ENCODE data around the gene SLC34A1. TPM values are rescaled to one million over a fixed set of nuclear protein-coding genes. Genes with fewer than 3 reads are reported as not detected.
"Not testable (repeated sequence)": the region's sequence is repeated elsewhere in the genome, so short reads cannot be mapped to it uniquely, and the experiment has no call there.

SLC34A1 gene
- total RNA-seq, 1 experiment from 2014 or later: not detected

DNA sequence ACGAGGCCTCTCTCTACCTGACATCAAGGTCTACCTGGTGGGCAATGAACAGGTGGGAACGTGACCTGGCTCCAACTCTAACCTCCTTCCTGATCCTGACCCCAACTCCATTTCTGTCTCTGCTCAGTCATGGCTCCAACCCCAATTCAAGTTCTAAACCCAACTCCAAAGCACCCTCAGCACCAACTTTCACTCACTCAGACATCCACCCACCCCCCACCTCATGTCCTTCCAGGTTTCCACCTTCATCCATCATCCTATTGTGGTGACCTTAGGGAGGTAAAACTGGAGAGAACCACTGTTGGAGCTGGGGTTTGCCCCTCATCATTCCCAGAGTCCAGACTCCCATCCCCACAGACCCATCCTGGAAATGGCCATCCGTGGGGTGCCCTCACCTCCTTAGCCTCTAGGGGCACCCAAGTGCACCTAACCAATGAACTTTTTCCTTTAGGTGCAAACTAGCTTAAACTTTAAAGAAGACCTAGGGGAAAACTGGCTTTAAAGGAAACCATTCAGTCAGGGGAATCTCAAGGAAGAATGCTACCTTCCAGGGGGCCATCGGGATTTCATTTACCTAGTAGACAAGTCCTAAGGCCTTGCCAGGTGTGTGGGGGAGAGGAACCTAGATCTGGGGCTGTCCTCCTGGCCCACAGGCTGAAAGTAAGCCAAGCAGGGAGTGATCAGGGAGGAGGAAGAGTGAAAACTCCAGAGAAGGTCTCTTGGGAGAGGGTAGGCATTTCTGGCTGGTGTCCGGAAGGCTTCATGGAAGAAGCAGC lies 15.2 kb upstream of the SLC34A1 start:
- Histone ChIP-seq H3K9me3 (replicated peaks) (no peaks in the 10 kb centered on the region), H3K27me3 (no peaks in the 10 kb centered on the region; the same call in 1 of the 2 replicates)

DNA sequence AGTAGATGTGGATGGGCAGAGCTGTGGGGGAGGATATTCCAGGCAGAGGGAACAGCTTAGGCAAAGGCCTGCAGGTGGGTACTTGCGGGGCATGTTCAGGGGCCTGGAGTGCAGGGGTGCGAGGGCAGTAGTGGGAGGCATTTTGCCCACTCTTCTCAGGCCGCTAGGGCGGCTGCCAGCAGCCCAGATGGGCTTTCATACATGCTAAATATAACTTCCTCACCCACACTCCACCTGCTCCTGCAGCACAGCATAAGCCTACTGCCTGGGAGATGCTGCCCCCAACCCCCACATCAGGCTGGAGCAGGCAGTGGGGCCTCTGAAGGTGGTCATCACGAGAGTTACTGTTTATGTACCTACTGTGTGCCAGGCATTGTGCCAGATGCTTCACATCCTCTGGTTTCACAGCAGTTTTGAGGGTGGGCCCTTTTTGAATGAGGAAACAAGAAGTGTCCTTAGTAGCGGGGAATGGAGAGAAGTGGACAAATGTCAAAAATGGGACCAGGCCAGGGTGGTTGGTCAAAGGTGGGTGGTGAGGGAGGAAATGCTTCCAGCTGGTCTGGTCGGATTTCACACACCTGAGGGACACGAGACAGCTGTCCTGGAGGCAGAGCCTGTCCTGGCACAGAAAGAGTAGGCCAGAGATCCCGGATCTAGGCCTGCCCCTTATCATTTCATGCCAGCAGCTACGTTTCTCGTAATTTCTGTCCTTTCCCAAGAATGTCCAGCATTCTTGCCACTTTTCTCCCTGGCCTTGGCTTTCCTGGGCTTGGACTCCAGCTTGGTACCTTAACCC lies 14.4 kb upstream of the SLC34A1 start:
- H3K4me1 ChIP-seq: peaks cover 12% of the 10 kb centered on the region; the same call in 1 of the 2 replicates
- DNase-seq: no peak
- H3K36me3 ChIP-seq: no peaks in the 10 kb centered on the region
- no peak overlapping the region for H3K27ac ChIP-seq
- H3K27me3 ChIP-seq: 0 out of 2 replicates have a peak, but pooled peaks cover 1% of the 10 kb centered on the region
- H3K9me3 ChIP-seq (replicated peaks): no peaks in the 10 kb centered on the region
- no peak overlapping the region for H3K4me3 ChIP-seq

More for the DNA sequence above, 15.2 kb upstream of the SLC34A1 start:
- Histone ChIP-seq H3K27ac (no peak overlapping the region), H3K4me3 (no peak overlapping the region), H3K4me1 (peaks cover 12% of the 10 kb centered on the region; the same call in 1 of the 2 replicates), H3K36me3 (no peaks in the 10 kb centered on the region)
- DNase-seq: peak; percentile 32 to 60

DNA sequence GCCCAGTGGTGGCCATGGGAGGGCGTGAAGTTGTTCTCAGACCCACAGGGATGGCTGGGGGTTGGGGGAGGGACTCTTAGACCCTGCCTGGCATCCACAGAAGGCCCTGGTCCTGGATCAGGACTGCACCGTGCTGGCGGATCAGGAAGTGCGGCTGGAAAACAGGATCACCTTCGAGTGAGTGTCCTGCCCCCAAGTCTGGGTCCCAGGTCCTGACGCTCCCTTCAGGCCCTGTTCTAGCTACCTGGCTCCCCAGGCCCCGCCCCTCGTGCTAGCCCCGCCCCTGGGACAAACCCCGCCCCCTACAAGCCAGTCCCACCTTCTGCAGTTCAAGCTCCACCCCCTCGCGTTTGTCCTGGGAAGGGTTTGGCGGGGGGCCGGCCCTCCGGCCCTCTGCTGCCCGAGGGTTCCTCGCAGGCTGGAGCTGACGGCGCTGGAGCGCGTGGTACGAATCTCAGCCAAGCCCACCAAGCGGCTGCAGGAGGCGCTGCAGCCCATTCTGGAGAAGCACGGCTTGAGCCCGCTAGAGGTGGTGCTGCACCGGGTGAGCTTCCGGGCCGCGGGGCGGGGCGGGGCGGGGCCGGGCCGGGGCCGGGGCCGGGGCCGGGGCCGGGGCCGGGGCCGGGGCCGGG lies 13.6 kb upstream of the SLC34A1 start:
- H3K4me1 ChIP-seq: peaks cover 12% of the 10 kb centered on the region; the same call in 1 of the 2 replicates

DNA sequence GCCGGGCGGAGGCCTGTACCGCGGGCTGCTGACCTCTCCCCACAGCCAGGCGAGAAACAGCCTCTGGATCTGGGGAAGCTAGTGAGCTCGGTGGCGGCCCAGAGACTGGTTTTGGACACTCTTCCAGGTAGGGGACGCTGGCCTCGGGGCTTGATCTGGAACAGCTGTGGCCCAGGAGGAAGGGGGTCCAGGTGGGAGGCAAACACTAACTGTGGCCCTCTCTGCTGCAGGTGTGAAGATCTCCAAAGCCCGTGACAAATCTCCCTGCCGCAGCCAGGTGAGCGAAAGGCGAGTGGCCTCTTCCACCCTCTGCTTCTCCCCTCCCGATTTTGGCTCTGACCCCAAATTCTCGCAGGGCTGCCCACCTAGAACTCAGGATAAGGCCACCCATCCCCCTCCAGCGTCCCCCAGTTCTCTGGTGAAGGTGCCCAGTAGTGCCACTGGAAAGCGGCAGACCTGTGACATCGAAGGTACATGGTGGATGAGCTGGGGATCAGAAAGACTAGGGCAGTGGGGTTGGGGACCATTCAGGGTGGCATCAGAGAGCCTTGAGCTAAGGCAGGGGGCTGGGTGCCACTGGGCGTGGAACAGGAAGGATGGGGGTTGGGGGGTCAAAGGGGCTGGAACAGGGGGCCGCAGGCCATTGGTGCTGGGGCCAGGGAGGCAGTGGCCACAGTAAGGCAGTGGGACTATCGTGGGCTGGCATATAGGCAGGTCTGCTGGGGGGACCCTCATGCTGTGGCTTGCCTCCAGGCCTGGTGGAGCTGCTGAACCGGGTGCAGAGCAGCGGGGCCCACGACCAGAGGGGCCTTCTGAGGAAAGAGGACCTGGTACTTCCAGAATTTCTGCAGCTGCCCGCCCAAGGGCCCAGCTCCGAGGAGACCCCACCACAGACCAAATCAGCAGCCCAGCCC lies 12.9 kb upstream of the SLC34A1 start:
- Histone ChIP-seq H3K36me3 (no peaks in the 10 kb centered on the region), H3K9me3 (replicated peaks) (no peaks in the 10 kb centered on the region), H3K4me3 (peak overlapping the region; percentile 57), H3K27ac (no peak overlapping the region), H3K27me3 (0 out of 2 replicates have a peak, but pooled peaks cover 3% of the 10 kb centered on the region), H3K4me1 (peaks cover 8% of the 10 kb centered on the region; the same call in 1 of the 2 replicates)
- DNase-seq: no peak

More for the DNA sequence above, 13.6 kb upstream of the SLC34A1 start:
- Histone ChIP-seq H3K27me3 (0 out of 2 replicates have a peak, but pooled peaks cover 3% of the 10 kb centered on the region), H3K4me3 (peak overlapping the region; percentile 57), H3K27ac (no peak overlapping the region), H3K9me3 (replicated peaks) (no peaks in the 10 kb centered on the region), H3K36me3 (no peaks in the 10 kb centered on the region)
- peak; percentile 90 to 91 for DNase-seq

DNA sequence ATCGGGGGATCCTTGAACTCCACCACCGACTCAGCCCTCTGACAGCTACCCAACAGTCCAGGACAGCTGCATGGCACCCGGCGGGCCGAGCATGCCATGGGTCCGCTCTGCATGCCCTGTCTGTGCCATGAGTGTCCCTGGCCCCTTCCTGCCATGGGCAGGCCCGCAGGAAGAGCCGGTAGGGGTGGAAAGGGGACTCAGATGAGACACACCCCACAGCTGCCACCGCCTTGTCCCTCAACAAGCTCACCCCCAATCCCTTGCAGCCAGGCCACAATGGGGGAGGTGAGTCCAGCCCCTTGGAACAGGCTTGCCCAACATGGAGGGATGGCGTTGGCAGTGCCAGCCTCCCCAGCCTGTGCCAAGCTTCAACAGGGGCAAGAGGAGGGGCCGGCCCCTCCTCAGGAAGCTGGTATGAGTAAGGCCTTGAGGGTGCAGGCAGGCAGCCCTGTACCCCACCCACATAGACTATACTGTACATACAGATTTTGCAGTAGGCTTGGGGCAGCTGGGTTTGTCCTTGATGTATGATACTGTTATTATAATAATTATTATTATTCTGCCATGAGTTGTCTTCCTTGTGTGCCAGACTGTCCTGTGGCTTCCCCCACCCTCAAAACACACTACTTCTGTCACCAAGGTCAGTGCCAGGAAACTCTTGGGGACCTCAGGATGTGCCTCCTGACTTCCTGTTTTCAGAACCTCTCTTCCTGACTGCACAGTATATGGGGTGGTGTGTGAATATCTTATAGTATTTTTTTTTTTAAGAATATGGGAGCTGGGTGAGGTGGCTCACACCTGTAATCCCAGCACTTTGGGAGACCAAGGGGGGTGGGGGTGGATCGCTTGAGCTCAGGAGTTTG lies 12.0 kb upstream of the SLC34A1 start:
- Histone ChIP-seq H3K27me3 (0 out of 2 replicates have a peak, but pooled peaks cover 3% of the 10 kb centered on the region), H3K36me3 (no peaks in the 10 kb centered on the region), H3K9me3 (replicated peaks) (no peaks in the 10 kb centered on the region), H3K4me1 (peaks cover 7% of the 10 kb centered on the region; the same call in 1 of the 2 replicates), H3K27ac (no peak overlapping the region), H3K4me3 (no peak overlapping the region)
- no peak for DNase-seq

DNA sequence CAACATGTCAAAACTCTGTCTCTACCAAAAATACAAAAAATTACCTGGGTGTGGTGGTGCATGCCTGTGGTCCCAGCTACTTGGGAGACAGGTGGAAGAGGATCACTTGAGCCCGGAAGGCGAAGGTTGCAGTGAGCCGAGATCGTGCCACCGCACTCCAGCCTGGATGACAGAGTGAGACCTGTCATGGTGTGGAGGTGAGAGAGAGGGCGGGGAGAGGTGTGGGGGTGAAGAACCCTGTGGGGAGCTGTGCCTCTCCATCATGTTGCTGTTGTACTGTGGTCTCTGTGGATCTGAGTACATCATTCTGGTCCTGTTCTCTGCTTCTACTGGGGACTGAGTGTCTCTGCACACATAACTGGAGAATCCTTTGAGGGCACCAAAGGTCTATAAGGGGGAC lies 11.3 kb upstream of the SLC34A1 start:
- Histone ChIP-seq H3K36me3 (no peaks in the 10 kb centered on the region), H3K4me1 (peaks cover 7% of the 10 kb centered on the region; the same call in 1 of the 2 replicates), H3K27ac (no peak overlapping the region), H3K4me3 (no peak overlapping the region), H3K27me3 (0 out of 2 replicates have a peak, but pooled peaks cover 3% of the 10 kb centered on the region), H3K9me3 (replicated peaks) (no peaks in the 10 kb centered on the region)
- no peak for DNase-seq

DNA sequence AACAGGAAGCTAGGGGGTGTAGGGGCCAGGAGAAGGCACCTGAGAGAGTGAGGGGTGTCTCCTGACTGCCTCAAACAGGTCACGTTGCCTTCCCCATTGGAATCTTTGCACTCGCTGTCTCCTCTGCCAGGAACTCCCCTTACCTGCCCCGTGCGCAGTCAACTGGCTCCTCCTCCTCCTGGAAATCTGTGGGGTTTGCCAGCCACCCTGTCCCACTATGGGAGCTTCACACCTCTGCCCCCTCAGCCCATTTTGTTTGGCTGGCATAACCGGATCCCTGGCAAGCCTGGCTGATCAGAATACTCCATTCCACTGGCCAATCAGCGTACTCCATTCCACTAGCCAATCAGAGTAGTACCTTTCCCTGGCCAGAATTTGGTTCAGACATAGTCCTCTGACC lies 10.4 kb upstream of the SLC34A1 start:
- H3K4me1 ChIP-seq: peaks cover 7% of the 10 kb centered on the region; the same call in 1 of the 2 replicates
- no peaks in the 10 kb centered on the region for H3K36me3 ChIP-seq
- H3K27me3 ChIP-seq: 0 out of 2 replicates have a peak, but pooled peaks cover 3% of the 10 kb centered on the region
- H3K27ac ChIP-seq: no peak overlapping the region
- DNase-seq: no peak
- no peaks in the 10 kb centered on the region for H3K9me3 ChIP-seq (replicated peaks)
- H3K4me3 ChIP-seq: no peak overlapping the region

DNA sequence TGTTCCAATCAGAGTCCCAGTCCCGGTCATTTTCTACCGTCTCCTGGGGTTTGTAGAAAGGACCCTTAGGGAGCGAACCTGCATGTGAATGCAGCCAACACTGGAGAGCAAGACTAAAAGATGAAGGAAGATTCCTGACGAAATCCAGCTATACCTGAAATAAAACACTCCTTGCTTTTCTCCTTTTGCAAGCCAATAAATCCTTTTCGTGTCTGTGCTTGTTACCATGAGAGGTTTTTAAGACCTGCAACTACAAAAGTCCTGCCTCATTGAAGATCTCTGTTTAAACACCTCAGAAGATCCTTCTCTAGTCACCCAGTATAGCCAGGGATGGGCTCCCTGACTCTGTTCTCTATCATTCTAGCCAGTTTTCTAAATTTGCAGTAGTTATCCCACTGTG lies 10.0 kb upstream of the SLC34A1 start:
- Histone ChIP-seq H3K27me3 (0 out of 2 replicates have a peak, but pooled peaks cover 3% of the 10 kb centered on the region), H3K4me1 (peaks cover 7% of the 10 kb centered on the region; the same call in 1 of the 2 replicates), H3K36me3 (no peaks in the 10 kb centered on the region), H3K9me3 (replicated peaks) (no peaks in the 10 kb centered on the region), H3K4me3 (no peak overlapping the region), H3K27ac (no peak overlapping the region)
- DNase-seq: no peak

DNA sequence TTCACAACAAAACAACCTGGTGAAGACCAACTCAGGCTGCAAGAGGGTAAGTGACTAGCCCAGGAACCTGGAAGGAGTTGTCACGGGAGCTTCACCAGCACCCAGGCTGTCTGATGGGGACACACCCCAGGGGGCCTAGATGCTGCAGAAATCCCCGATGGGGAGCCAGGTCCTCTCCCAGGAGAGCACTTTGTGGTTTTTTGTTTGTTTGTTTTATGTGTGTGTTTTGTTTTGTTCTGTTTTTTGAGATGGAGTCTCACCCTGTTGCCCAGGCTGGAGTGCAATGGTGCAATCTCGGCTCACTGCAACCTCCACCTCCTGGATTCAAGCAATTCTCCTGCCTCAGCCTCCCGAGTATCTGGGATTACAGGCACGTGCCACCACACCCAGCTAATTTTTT lies 8.7 kb upstream of the SLC34A1 start:
- H3K36me3 ChIP-seq; DNase-seq; H3K9me3 ChIP-seq (replicated peaks); H3K4me1 ChIP-seq; H3K27me3 ChIP-seq; H3K4me3 ChIP-seq; H3K27ac ChIP-seq: not testable (repeated sequence)

DNA sequence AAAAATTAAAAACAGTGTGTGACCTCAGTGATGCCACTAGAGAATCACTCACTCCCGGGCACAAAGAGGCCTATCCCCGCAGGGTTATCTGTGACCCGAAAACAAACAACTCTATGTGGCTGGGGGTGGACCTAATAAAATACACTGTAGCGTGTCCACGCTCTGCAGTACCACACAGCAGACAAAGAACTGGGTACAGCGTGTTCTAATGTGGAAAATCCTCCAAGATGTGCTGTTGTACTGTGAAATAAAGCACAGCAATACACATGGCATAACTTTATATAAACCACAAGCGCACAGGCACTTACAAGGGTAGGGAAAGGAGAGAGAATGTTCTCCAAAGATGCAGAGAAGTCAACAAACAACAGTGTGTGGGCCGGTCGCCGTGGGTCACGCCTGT lies 8.1 kb upstream of the SLC34A1 start:
- H3K9me3 ChIP-seq (replicated peaks): no peaks in the 10 kb centered on the region
- no peaks in the 10 kb centered on the region for H3K36me3 ChIP-seq
- H3K4me1 ChIP-seq: no peaks in the 10 kb centered on the region
- no peak overlapping the region for H3K27ac ChIP-seq
- DNase-seq: no peak
- no peak overlapping the region for H3K4me3 ChIP-seq
- 0 out of 2 replicates have a peak, but pooled peaks cover 3% of the 10 kb centered on the region for H3K27me3 ChIP-seq

DNA sequence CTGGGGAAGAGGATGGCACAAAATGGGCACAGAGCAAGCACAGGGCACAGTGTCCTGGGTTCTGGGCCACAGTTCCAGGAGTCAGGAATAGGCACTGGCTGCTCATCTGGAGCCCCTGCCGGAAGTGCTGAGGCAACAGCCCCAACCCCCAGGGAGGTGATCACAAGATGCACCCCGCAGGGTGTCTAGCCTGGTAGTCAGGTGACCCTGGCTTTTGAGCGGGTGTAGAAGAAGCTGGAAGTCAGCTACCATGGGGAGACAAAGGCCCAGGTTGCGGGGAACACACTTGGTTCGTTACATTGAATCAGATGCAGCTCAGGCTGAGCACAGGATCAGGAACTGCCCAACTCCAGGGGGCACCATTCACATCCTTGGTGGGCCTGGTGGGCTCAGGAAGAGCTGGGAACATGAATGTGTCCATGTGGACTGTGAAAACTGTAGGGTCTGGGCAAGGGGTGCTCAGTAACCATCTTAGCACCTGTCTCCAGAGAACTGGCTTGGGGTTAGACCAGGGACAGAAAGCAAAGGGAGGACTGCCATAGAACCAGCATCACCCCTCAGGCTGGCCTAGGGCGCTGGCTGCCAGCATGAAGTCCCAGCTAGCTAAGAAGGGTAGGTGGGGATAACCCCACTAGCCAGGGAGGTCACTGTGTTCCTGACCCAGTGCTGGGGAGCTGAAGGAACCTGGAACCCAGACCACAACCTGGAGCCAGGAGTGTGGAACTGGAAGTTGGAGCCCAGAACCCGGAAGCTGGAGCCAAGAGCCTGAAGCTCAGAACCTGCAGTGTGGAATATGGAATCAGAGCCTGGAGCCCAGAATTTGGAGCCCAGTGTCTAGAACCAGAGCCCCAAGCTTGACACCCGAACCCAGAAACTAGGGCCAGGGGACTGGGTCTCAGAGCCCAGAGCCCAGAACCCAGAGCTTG lies 6.1 kb upstream of the SLC34A1 start:
- Histone ChIP-seq H3K4me3 (no peak overlapping the region), H3K36me3 (no peaks in the 10 kb centered on the region), H3K9me3 (replicated peaks) (no peaks in the 10 kb centered on the region), H3K4me1 (no peaks in the 10 kb centered on the region), H3K27ac (no peak overlapping the region), H3K27me3 (peaks cover 13% of the 10 kb centered on the region)
- no peak for DNase-seq

All from SJCRH30 (cell line).